GM21825 (cell line): ENCODE data around the gene CREB3.

Source experiments
- ATAC-seq: cut with Tn5 transposase; IDR thresholded peaks from one replicate; pipeline ENCODE4 v1.9.1; 2021; ENCODE audit warnings: mild to moderate bottlenecking, moderate library complexity; ENCODE audit not compliant: unreplicated experiment

CREB3 gene

GRCh38 chr9:35748242-35748857 is 15.9 kb downstream of the CREB3 start:
- ATAC-seq = no peak

- ATAC-seq = peak; percentile 73
Measured at GRCh38 chr9:35748858-35749514, 16.5 kb downstream of the CREB3 start, which contains the start of the genes GBA2 and RGP1. GBA2 (minus strand) TSS chr9:35749228; CDS start chr9:35748704, 524 bp downstream. RGP1 (plus strand) TSS chr9:35749287; CDS start chr9:35749756, 469 bp downstream.

GRCh38 chr9:35749515-35750255 is 17.2 kb downstream of the CREB3 start:
- peak; percentile 13 for ATAC-seq

- ATAC-seq = no peak
Measured at GRCh38 chr9:35750256-35750531, 17.7 kb downstream of the CREB3 start.

GRCh38 chr9:35753466-35753865 is 21.0 kb downstream of the CREB3 start:
- ATAC-seq = no peak

- no peak for ATAC-seq
Measured at GRCh38 chr9:35754264-35754663, 21.8 kb downstream of the CREB3 start, which contains the start of gene MSMP. MSMP (minus strand) TSS chr9:35754276; CDS start chr9:35754129, 147 bp downstream.

GRCh38 chr9:35755071-35755470 is 22.6 kb downstream of the CREB3 start:
- no peak for ATAC-seq

GRCh38 chr9:35756275-35757225 is 24.1 kb downstream of the CREB3 start:
- ATAC-seq = peak; percentile 49

- peak; percentile 41 for ATAC-seq
Measured at GRCh38 chr9:35757226-35757891, 24.9 kb downstream of the CREB3 start.

GRCh38 chr9:35757892-35758275 is 25.4 kb downstream of the CREB3 start:
- no peak for ATAC-seq

GRCh38 chr9:35758475-35759050 is 26.1 kb downstream of the CREB3 start:
- ATAC-seq = no peak

GRCh38 chr9:35759795-35760194 is 27.3 kb downstream of the CREB3 start:
- no peak for ATAC-seq

GRCh38 chr9:35760651-35761050 is 28.2 kb downstream of the CREB3 start:
- no peak for ATAC-seq

GRCh38 chr9:35763181-35763580 is 30.7 kb downstream of the CREB3 start:
- ATAC-seq = no peak

- no peak for ATAC-seq
Measured at GRCh38 chr9:35763803-35764202, 31.3 kb downstream of the CREB3 start.

GRCh38 chr9:35766997-35767396 is 34.5 kb downstream of the CREB3 start:
- ATAC-seq = no peak

GRCh38 chr9:35767458-35767857 is 35.0 kb downstream of the CREB3 start:
- no peak for ATAC-seq

- no peak for ATAC-seq
Measured at GRCh38 chr9:35769763-35770162, 37.3 kb downstream of the CREB3 start.

- ATAC-seq = no peak
Measured at GRCh38 chr9:35771075-35771433, 38.6 kb downstream of the CREB3 start.

- ATAC-seq = no peak
Measured at GRCh38 chr9:35771534-35771933, 39.1 kb downstream of the CREB3 start.
